ENCODE data around the gene MRTFA. TPM values are rescaled to one million over a fixed set of nuclear protein-coding genes. Genes with fewer than 3 reads are reported as not detected.

Gene MRTFA
- polyA plus RNA-seq, 2 donors, result 10.7 to 16.5 TPM

GRCh38 chr22:40425082-40425481 is 211.4 kb downstream of the MRTFA start:
- no peaks in the 10 kb centered on the region for H3K4me1 ChIP-seq (ENCODE audit: control insufficient read depth in 2 of 2, insufficient read depth in 2 of 2, low read length in 1 of 2)
- no peaks in the 10 kb centered on the region for H3K27me3 ChIP-seq (ENCODE audit: control insufficient read depth in 1 of 2, insufficient read depth in 2 of 2, low read length in 2 of 2)
- peaks cover 19 to 60% of the 10 kb centered on the region in 2 donors for H3K36me3 ChIP-seq (ENCODE audit: control insufficient read depth in 2 of 2, insufficient read depth in 2 of 2, low read length in 1 of 2)
- no peak overlapping the region for H3K27ac ChIP-seq (ENCODE audit: low read depth in 2 of 2, low read length in 1 of 2)
- no peaks in the 10 kb centered on the region for H3K9me3 ChIP-seq (ENCODE audit: control insufficient read depth in 2 of 2, insufficient read depth in 1 of 2, low read depth in 1 of 2, low read length in 1 of 2)
- 86 to 93% methylated on average over 4 to 5 of the region's 5 CpGs for WGBS, 2 donors
- H3K4me3 ChIP-seq (ENCODE audit: low read depth in 1 of 2, low read length in 2 of 2), result no peak overlapping the region

DNA sequence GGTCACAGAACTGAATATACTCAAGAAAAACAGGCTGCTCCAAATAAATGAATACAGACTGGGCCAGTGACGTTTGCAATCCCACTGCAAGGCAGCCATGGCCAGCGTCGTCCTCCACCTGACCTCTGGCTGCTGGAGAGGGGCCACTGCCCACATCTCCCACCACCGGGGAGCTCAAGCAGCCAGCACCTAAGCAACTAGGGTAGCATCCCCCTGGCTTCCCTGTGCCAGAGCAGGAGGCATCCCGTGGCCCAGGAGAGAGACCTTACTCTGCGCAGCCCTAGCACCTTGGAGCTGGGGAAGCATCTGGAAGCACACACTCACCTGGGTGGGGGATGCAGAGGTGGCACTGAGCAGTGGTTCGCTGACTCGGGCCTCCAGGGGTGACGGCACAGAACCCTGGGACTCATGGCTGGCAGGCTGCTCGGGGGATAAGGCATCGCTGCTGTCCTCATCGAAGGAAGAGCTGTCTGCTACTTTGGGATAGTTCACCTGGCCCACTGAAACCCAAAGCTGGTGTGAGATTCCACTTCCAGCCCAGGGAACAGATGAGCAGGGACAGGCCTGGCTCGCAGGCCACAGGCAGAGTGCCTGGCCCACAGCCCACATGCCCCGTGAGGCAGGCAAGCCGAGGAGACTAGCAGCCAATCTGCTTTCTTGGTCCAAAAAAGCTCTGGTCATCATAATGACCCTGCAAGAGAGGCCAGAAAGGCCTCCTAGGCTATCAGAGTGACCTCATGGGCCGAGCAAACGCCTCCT is 212.5 kb downstream of the MRTFA start:
- no peaks in the 10 kb centered on the region for H3K4me1 ChIP-seq (ENCODE audit: control insufficient read depth in 2 of 2, insufficient read depth in 2 of 2, low read length in 1 of 2)
- H3K9me3 ChIP-seq (ENCODE audit: control insufficient read depth in 2 of 2, insufficient read depth in 1 of 2, low read depth in 1 of 2, low read length in 1 of 2), result no peaks in the 10 kb centered on the region
- H3K4me3 ChIP-seq (ENCODE audit: low read depth in 1 of 2, low read length in 2 of 2), result no peak overlapping the region
- 91 to 93% methylated on average over 17 of the region's 17 CpGs for WGBS, 2 donors
- H3K27me3 ChIP-seq (ENCODE audit: control insufficient read depth in 1 of 2, insufficient read depth in 2 of 2, low read length in 2 of 2), result no peaks in the 10 kb centered on the region
- no peak overlapping the region for H3K27ac ChIP-seq (ENCODE audit: low read depth in 2 of 2, low read length in 1 of 2)
- H3K36me3 ChIP-seq (ENCODE audit: control insufficient read depth in 2 of 2, insufficient read depth in 2 of 2, low read length in 1 of 2), result peaks cover 28 to 65% of the 10 kb centered on the region in 2 donors

DNA sequence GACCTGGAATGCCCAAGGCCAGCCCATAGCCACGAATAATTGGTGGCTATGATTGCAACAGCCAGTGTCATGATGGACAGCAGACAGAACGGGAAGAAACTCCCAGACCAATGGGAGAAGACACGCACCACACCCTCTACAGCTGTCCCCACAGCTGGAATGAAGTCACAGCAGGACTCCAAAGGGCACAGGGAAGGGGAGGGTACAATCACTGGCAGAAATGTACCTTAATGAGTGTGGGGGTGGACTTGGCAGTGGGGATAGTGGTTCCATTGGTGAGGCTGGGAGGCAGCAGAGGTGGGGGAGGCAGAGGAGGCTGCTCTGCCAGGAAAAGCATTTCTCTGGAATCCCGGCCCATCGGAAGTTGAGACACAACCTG is 213.2 kb downstream of the MRTFA start:
- no peaks in the 10 kb centered on the region for H3K9me3 ChIP-seq (ENCODE audit: control insufficient read depth in 2 of 2, insufficient read depth in 1 of 2, low read depth in 1 of 2, low read length in 1 of 2)
- H3K4me1 ChIP-seq (ENCODE audit: control insufficient read depth in 2 of 2, insufficient read depth in 2 of 2, low read length in 1 of 2), result no peaks in the 10 kb centered on the region
- H3K27me3 ChIP-seq (ENCODE audit: control insufficient read depth in 1 of 2, insufficient read depth in 2 of 2, low read length in 2 of 2), result no peaks in the 10 kb centered on the region
- H3K36me3 ChIP-seq (ENCODE audit: control insufficient read depth in 2 of 2, insufficient read depth in 2 of 2, low read length in 1 of 2), result peaks cover 30 to 68% of the 10 kb centered on the region in 2 donors
- no peak overlapping the region for H3K4me3 ChIP-seq (ENCODE audit: low read depth in 1 of 2, low read length in 2 of 2)
- no peak overlapping the region for H3K27ac ChIP-seq (ENCODE audit: low read depth in 2 of 2, low read length in 1 of 2)
- 84 to 92% methylated on average over 5 of the region's 5 CpGs for WGBS, 2 donors

DNA sequence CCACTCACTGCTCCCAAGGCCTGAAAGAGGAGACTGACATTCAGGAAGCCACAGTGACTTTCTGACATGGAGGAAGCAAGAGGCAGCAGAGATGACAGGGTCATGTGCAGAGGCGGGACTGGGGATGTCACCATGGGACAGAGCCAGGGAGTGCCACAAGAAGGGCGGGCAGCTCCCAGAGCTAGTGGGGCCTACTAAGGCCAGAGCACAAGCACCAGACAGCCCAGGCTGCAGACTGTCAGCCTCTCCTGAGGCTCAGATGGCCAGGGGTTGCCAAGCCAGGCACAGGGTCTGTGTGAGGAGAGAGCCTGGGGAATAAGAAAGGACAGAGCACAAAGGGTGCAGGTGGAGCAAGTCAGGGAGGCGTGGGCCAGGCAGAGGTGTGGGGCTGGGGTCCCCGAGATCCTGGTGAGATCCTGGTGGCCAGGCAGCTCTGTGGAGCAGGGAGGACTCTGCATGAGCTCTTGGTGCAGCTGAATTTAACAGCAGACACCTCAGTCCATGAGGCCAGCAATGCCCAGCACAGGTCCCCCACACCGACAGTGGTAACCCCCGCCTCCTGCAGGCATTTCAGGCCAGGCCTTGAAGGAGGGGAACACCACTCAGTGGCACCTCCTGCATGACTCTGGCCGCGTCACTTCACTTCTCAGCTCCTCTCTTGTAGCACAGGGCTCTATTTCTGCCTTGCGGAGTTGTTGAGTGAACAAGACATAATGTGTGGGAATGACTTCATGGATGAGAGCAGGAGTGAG is 213.8 kb downstream of the MRTFA start:
- H3K36me3 ChIP-seq (ENCODE audit: control insufficient read depth in 2 of 2, insufficient read depth in 2 of 2, low read length in 1 of 2), result peaks cover 28 to 70% of the 10 kb centered on the region in 2 donors

GRCh38 chr22:40421941-40422340 is 214.6 kb downstream of the MRTFA start:
- H3K36me3 ChIP-seq (ENCODE audit: control insufficient read depth in 2 of 2, insufficient read depth in 2 of 2, low read length in 1 of 2), result peaks cover 27 to 70% of the 10 kb centered on the region in 2 donors
- no peaks in the 10 kb centered on the region for H3K9me3 ChIP-seq (ENCODE audit: control insufficient read depth in 2 of 2, insufficient read depth in 1 of 2, low read depth in 1 of 2, low read length in 1 of 2)
- no peaks in the 10 kb centered on the region for H3K4me1 ChIP-seq (ENCODE audit: control insufficient read depth in 2 of 2, insufficient read depth in 2 of 2, low read length in 1 of 2)
- H3K27me3 ChIP-seq (ENCODE audit: control insufficient read depth in 1 of 2, insufficient read depth in 2 of 2, low read length in 2 of 2), result no peaks in the 10 kb centered on the region
- H3K27ac ChIP-seq (ENCODE audit: low read depth in 2 of 2, low read length in 1 of 2), result no peak overlapping the region
- 85 to 94% methylated on average over 1 of the region's 1 CpG for WGBS, 2 donors
- no peak overlapping the region for H3K4me3 ChIP-seq (ENCODE audit: low read depth in 1 of 2, low read length in 2 of 2)

More for the DNA sequence above, 213.8 kb downstream of the MRTFA start:
- WGBS, 2 donors, result 93% methylated on average over 9 of the region's 9 CpGs
- no peaks in the 10 kb centered on the region for H3K4me1 ChIP-seq (ENCODE audit: control insufficient read depth in 2 of 2, insufficient read depth in 2 of 2, low read length in 1 of 2)
- H3K27me3 ChIP-seq (ENCODE audit: control insufficient read depth in 1 of 2, insufficient read depth in 2 of 2, low read length in 2 of 2), result no peaks in the 10 kb centered on the region
- H3K27ac ChIP-seq (ENCODE audit: low read depth in 2 of 2, low read length in 1 of 2), result no peak overlapping the region
- no peaks in the 10 kb centered on the region for H3K9me3 ChIP-seq (ENCODE audit: control insufficient read depth in 2 of 2, insufficient read depth in 1 of 2, low read depth in 1 of 2, low read length in 1 of 2)
- H3K4me3 ChIP-seq (ENCODE audit: low read depth in 1 of 2, low read length in 2 of 2), result no peak overlapping the region

GRCh38 chr22:40421082-40421350 is 215.5 kb downstream of the MRTFA start:
- WGBS, 2 donors, result 87 to 88% methylated on average over 4 of the region's 4 CpGs
- no peaks in the 10 kb centered on the region for H3K9me3 ChIP-seq (ENCODE audit: control insufficient read depth in 2 of 2, insufficient read depth in 1 of 2, low read depth in 1 of 2, low read length in 1 of 2)
- H3K4me3 ChIP-seq (ENCODE audit: low read depth in 1 of 2, low read length in 2 of 2), result no peak overlapping the region
- H3K4me1 ChIP-seq (ENCODE audit: control insufficient read depth in 2 of 2, insufficient read depth in 2 of 2, low read length in 1 of 2), result no peaks in the 10 kb centered on the region
- no peak overlapping the region for H3K27ac ChIP-seq (ENCODE audit: low read depth in 2 of 2, low read length in 1 of 2)
- peaks cover 21 to 66% of the 10 kb centered on the region in 2 donors for H3K36me3 ChIP-seq (ENCODE audit: control insufficient read depth in 2 of 2, insufficient read depth in 2 of 2, low read length in 1 of 2)
- no peaks in the 10 kb centered on the region for H3K27me3 ChIP-seq (ENCODE audit: control insufficient read depth in 1 of 2, insufficient read depth in 2 of 2, low read length in 2 of 2)

GRCh38 chr22:40420341-40421081 is 216.0 kb downstream of the MRTFA start:
- Histone ChIP-seq H3K4me1 (ENCODE audit: control insufficient read depth in 2 of 2, insufficient read depth in 2 of 2, low read length in 1 of 2) (no peaks in the 10 kb centered on the region), H3K27me3 (ENCODE audit: control insufficient read depth in 1 of 2, insufficient read depth in 2 of 2, low read length in 2 of 2) (no peaks in the 10 kb centered on the region), H3K27ac (ENCODE audit: low read depth in 2 of 2, low read length in 1 of 2) (no peak overlapping the region), H3K9me3 (ENCODE audit: control insufficient read depth in 2 of 2, insufficient read depth in 1 of 2, low read depth in 1 of 2, low read length in 1 of 2) (no peaks in the 10 kb centered on the region), H3K4me3 (ENCODE audit: low read depth in 1 of 2, low read length in 2 of 2) (no peak overlapping the region), H3K36me3 (ENCODE audit: control insufficient read depth in 2 of 2, insufficient read depth in 2 of 2, low read length in 1 of 2) (peaks cover 20 to 65% of the 10 kb centered on the region in 2 donors)
- WGBS, 2 donors, result 86 to 90% methylated on average over 18 of the region's 18 CpGs

- Histone ChIP-seq H3K4me3 (ENCODE audit: low read depth in 1 of 2, low read length in 2 of 2) (no peak overlapping the region), H3K36me3 (ENCODE audit: control insufficient read depth in 2 of 2, insufficient read depth in 2 of 2, low read length in 1 of 2) (peaks cover 20 to 58% of the 10 kb centered on the region in 2 donors), H3K9me3 (ENCODE audit: control insufficient read depth in 2 of 2, insufficient read depth in 1 of 2, low read depth in 1 of 2, low read length in 1 of 2) (no peaks in the 10 kb centered on the region), H3K27ac (ENCODE audit: low read depth in 2 of 2, low read length in 1 of 2) (no peak overlapping the region), H3K4me1 (ENCODE audit: control insufficient read depth in 2 of 2, insufficient read depth in 2 of 2, low read length in 1 of 2) (peaks cover 0 to 3% of the 10 kb centered on the region in 2 donors), H3K27me3 (ENCODE audit: control insufficient read depth in 1 of 2, insufficient read depth in 2 of 2, low read length in 2 of 2) (no peaks in the 10 kb centered on the region)
- WGBS, 2 donors, result 81 to 91% methylated on average over 8 of the region's 8 CpGs
These were observed 216.8 kb downstream of the MRTFA start for GRCh38 chr22:40419718-40420117.

- H3K9me3 ChIP-seq (ENCODE audit: control insufficient read depth in 2 of 2, insufficient read depth in 1 of 2, low read depth in 1 of 2, low read length in 1 of 2), result no peaks in the 10 kb centered on the region
- peaks cover 0 to 3% of the 10 kb centered on the region in 2 donors for H3K4me1 ChIP-seq (ENCODE audit: control insufficient read depth in 2 of 2, insufficient read depth in 2 of 2, low read length in 1 of 2)
- 75 to 82% methylated on average over 38 to 42 of the region's 42 CpGs for WGBS, 2 donors
- no peak overlapping the region for H3K4me3 ChIP-seq (ENCODE audit: low read depth in 1 of 2, low read length in 2 of 2)
- H3K36me3 ChIP-seq (ENCODE audit: control insufficient read depth in 2 of 2, insufficient read depth in 2 of 2, low read length in 1 of 2), result peaks cover 20 to 51% of the 10 kb centered on the region in 2 donors
- H3K27me3 ChIP-seq (ENCODE audit: control insufficient read depth in 1 of 2, insufficient read depth in 2 of 2, low read length in 2 of 2), result no peaks in the 10 kb centered on the region
- H3K27ac ChIP-seq (ENCODE audit: low read depth in 2 of 2, low read length in 1 of 2), result no peak overlapping the region
These were observed 217.9 kb downstream of the MRTFA start for GRCh38 chr22:40418366-40419201.

Measured in esophagus (tissue), 2 donors.